SKM-1 treated with dmso at 0.1 percent for 144 hours (cell line): ENCODE results near the gene SNTA1.
A peak's percentile ranks its signal among the peaks of the same experiment; 100 is the strongest.
"Not testable (repeated sequence)": the region's sequence is repeated elsewhere in the genome, so short reads cannot be mapped to it uniquely, and the experiment has no call there.

Experiments
- DNase-seq: peaks from one replicate; lab custom pipeline; 2025; ENCODE audit not compliant: unreplicated experiment; lab: John Stamatoyannopoulos, UW

The SNTA1 gene

DNA sequence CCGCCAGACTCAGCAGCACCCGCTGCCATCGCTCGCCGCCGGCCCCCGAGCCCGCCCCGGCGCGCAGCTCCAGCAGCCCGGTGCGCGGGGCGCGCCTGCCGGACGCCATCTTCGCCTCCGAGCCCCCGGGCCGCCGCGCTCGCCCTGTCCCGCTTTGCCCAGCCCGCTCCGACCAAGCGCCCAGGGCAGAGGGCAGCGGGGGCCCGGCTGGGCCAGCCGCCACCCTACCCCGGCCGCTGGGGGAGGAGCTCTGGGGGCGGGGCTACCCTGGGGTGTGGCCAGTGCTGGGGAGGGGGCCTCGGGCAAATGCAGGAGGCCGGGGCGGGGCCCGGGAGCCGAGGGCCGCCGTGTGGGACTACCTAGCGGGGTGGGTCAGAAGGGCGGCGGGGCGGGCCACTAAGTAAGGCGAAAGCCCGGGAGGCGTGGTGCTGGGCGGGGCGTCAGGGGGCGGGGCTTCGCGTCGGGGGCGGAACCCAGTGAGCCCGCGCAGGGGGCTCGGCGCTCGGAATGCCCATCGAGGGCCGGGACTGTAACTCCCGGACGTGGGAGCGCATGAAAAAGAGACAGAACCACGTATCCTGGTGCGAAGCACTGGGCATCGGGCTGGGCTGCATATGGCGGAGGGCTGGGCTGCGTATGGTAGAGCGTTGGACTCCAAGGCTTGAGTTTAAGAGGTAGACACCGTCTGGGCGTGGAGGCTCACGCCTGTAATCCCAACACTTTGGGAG is at the start of gene SNTA1:
Gene SNTA1, minus strand, starts transcription at position 252 of the 728 bp plus-strand sequence. Its CDS starts 143 bp downstream, at position 109.
- DNase-seq: peak; percentile 89

DNA sequence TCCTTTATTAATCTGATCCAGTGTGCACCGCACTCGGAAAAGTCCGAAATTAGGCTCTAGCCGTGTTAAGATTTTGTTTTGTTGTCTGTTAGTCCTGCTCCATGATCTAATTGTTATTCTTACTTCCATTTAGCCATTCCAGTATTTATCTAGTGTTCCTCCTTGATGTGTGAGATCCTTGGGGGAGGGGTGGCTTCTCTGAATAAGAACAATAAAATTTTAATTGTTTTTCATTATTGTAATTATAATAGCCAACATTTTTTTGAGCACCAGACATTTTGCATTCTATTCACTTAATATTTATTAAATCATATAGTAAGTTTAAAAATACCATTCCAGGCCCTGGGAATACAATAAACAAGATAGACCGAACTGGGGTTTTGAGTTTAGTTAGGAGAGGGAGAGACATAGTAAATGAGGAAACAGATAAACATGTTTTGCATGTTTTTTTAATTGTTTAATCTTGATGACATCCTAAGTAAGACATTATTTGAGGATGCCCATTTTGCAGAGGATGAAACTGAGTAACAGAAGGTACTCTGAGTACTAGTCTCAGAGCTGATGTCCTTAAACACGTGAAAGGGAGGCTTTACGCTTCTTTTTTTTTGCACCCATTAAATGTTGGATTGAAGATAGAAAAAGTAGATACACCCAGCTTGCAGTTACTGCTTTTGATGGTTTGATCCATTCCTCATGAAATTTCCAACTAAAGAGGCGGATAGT is 47.5 kb upstream of the SNTA1 start:
- no peak for DNase-seq

DNA sequence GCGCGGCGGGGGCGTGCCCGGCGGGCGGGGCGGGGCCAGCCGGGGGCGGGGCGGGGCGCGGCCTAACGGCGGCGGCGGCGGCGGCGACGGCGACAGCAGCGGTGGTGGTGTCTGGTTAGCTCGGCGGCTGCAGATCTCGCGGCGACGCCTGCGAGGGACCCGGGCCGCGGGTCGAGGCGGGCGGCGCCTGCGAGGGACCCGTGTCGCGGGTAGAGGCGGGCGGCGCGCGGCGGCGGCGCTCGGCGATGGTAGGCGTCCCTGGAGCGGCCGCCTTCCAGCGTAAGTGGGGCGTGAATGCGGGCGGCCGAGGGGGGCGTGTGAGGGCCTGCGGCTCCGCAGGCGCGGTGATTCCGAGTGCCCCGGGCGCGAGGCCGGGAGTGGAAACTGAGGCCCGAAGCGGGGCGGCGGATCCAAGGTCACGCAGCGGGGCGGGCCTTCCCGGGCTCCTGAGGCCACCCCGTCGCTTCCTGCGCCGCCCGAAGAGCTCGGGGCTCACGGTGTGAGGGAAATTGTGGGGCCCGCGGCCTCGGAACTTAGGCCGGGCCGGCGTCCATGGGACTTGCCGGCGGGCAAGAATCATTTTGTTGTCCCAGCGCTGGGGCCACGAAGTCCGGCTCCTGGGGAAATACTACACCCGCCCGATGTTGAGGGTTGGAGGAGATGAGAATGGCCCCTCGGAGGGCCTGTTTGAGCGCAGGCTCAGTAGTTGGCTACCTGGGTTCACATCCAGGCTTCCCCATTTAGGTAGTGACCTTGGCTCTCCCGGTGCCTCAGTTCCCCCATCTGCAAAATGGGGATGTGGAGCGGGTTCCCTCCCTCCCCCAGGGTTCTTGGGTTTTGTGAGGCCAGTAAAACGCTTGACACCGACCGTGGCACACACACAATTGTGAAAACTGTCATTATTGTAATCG is 46.7 kb upstream of the SNTA1 start, which contains the start of gene CBFA2T2:
Gene CBFA2T2, plus strand, starts transcription at position 74 of the 911 bp plus-strand sequence. Its CDS starts 172 bp downstream, at position 246.
- DNase-seq: no peak

DNA sequence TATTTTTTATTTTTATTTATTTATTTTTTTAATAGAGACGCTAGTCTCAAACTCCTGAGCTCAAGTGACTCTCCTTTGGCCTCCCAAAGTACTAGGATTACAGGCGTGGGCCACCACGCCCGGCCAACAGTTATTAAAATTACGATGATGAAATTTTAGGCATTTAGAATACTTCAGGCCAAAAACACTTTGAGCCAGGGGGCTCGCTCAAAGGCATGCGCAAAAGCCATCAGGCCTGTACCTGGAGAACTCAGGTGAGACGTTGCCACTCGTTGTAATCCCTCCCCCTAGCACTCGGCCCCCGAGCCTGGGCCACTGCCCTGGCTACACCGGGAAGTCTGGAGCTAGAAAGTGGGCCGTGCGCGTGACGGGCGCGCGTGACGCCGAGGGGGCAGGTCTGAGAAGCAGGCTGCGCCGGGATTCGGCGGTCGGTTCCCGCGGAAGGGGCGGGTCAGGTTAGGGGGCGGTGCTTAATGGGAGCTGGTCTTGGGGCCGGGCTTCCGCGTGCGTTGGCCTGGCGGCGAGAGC is 46.0 kb upstream of the SNTA1 start:
- DNase-seq: peak; percentile 92

DNA sequence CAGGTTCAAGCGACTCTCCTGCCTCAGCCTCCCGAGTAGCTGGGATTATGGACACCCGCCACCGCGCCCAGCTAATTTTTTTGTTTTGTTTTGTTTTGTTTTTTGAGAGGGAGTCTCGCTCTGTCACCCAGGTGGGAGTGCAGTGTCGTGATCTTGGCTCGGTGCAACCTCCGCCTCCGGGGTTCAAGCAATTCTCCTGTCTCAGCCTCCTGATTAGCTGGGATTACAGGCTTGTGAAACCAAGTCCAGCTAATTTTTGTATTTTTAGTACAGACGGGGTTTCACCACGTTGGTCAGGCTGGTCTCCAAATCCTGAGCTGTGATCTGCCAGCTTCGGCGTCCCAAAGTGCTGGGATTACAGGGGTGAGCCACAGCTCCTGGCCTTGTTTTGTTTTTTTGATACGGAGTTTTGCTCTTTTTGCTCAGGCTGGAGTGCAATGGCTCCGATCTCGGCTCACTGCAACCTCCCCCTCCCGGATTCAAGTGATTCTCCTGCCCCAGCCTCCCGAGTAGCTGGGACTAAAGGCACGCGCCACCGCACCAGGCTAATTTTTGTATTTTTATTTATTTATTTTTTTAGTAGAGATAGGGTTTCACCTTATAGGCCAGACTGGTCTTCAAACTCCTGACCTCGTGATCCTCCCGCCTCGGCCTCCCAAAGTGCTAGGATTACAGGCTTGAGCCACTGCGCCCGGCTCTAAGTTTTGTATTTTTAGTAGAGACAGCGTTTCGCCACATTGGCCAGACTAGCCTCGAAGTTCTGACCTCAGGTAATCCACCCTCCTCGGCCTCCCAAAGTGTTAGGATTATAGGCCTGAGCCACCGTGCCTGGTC is 45.3 kb upstream of the SNTA1 start:
- DNase-seq: not testable (repeated sequence)

DNA sequence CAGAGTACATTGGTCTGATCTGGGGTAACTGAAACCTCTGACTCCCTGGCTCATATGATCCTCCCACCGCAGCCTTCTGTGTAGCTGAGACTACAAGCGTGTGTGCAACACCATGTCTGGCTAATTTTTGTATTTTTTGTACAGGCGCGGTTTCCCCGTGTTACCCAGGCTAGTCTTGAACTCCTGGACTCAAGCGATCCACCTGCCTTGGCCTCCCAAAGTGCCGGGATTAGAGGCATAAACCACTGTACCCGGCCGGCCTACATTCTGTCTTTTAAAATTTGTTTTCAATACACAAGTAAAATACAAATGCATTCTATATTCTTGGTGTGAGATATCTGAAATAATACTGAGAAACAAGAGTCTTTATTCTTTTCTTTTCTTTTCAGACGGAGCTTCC is 44.6 kb upstream of the SNTA1 start:
- no peak for DNase-seq

DNA sequence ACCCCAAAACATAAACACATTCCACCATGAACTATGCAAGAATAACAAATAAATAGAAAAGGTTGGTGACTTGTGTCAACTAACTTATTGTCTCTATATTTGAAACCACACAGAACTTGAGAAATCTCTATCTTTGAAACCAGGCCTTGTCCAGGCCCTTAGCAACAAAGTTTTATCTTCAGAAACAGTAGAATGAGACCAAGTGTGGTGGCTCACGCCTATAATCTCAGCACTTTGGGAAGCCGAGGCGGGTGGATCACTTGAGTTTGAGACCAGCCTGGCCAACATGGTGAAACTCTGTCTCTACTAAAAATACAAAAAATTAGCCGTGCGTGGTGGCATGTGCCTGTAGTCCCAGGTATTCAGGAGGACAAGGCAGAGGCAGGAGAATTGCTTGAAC is 39.6 kb upstream of the SNTA1 start:
- not testable (repeated sequence) for DNase-seq

DNA sequence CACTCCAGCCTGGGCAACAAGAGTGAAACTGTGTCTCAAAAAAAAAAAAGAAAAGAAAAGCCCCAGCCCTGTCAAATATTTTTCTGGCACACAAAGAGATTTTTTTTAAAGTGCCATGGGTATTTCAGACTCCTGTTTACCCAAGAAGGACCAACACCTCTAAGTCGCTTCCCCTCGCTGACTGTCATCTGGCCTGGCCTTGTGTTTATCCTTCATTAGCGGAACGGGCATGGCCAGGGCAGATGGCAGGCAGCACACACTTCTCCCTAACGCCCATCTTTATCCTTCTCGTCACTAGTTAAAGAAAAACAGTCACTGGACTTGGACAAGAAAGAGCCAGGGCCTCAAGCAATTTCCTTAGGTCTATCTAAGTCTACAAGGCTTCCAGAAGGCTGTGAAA is 39.0 kb upstream of the SNTA1 start:
- no peak for DNase-seq

DNA sequence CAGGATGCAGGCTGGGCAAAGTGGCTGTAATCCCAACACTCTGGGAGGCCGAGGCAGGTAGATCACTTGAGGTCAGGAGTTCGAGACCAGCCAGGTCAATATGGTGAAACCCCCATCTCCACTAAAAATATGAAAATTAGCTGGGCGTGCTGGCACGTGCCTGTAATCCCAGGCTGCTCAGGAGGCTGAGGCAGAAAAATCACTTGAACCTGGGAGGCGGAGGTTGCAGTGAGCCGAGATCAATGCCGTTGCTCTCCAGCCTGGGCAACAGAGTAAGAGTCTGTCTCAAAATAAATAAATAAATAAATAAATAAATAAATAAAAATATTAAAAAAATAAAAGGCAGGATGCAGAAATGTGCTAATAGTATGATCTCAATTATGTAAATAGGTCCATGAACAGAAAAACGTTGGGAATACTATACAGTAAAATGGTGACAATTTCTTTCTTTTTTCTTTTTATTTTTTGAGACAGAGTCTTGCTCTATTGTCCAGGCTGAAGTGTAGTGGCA is 37.9 kb upstream of the SNTA1 start:
- no peak for DNase-seq

DNA sequence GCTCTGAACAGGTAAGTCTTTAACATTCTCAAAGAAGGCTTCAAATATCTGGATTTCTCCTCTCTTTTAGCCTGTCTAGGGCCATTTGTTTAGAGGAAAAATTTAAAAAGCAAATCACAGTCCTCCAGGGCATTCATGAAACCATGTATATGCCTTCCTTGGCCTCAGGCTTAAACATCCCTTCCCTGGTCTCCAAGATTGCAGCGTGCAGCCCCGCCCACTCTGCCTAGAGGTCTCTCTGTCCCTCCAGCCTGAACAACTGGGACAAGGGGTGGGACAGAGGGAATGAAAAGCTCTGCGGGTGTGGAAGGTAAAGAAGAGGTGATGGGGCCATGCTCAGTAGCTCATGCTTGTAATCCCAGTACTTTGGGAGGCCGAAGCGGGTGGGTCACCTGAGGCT is 36.5 kb upstream of the SNTA1 start:
- DNase-seq: no peak

DNA sequence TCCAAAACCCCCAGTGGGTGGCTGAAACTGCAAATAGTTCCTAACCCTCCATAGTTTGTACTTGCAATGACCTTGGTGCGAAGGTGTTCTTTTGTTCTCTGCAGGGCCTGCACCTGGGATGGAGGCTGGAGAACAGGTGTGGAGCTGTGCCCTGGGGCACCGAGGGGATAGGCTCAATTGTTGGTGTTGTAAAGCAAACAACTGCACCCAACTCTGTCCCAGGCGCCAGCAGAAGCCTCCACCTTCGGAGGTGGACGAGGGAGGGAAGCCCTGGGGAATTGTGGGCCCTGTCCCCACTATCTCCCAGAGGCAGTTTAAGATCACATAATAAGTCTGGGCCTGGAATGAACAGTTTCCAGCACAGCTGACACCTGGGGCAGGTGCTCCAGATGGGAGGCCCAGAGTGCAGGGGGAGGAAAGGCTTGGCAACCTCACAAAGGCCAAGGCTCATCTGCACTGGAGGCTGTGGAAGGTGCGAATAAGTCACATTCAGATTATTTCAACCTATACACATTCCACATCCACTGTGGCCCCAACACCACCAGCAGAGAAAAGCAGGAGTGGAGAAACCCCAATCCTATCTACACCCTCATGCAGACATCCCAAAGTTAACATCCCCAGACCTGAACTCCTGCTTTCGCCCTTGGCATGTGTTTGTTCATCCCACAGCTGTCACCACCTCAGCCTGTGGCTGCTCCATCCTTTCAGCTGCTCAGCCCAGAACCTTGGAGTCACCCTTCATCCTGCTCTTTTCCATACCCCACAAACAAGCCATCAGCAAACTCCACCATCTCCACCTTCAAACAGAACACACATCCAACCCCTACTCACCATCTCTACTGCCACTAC is 34.0 kb upstream of the SNTA1 start:
- DNase-seq: no peak

DNA sequence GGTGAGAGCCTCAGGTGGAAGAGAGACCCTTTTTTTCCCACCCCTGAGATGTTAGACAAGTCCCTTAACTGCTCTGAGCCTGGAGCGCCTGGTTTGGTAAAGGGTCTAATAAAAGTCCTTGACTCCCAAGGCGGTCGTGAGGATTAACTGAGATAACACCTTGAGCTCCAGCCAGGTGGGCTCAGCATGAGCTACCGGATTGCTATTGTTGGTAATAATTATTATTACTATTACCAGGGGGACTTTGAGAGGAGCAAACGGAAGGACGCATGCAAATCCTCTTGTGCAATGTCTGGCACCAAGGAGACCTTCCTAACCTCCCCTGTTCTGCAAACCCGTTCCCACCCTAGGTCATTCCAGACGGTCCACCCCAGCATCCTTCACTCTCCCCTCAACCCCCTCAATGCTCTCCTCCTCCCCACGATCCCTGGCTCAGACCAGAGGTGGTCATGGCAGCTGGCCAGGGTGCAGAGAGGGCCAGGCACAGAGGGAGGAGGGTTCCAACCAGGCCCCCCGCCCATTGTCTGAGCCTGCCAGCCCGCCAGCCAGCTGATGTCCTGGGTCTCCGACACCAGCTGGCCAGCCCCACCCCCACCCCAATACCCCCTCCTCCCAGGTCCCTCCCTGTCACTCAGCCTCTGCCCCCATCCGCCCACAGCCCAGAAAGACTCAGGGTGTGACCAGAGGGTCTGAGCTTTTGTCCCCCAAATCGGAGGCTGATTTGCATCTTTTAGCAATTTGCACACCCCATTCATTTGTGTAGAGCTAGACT is 32.0 kb upstream of the SNTA1 start:
- no peak for DNase-seq

DNA sequence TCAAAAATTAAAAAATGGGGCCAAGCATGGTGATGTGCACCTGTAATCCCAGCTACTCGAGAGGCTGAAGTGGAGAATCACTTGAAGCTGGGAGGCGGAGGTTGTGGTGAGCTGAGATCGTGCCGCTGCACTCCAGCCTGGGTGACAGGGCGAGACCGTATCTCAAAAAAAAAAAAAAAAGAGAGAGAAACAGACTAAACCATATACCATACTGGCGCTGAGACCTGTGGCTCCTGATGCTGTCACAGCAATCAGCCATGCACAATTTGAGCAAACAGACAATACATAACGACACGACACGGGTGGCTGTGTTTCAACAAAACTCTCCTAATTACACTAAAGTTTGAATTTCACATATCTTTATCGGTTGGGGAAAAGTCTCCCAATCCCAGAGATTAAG is 31.4 kb upstream of the SNTA1 start:
- DNase-seq: no peak

DNA sequence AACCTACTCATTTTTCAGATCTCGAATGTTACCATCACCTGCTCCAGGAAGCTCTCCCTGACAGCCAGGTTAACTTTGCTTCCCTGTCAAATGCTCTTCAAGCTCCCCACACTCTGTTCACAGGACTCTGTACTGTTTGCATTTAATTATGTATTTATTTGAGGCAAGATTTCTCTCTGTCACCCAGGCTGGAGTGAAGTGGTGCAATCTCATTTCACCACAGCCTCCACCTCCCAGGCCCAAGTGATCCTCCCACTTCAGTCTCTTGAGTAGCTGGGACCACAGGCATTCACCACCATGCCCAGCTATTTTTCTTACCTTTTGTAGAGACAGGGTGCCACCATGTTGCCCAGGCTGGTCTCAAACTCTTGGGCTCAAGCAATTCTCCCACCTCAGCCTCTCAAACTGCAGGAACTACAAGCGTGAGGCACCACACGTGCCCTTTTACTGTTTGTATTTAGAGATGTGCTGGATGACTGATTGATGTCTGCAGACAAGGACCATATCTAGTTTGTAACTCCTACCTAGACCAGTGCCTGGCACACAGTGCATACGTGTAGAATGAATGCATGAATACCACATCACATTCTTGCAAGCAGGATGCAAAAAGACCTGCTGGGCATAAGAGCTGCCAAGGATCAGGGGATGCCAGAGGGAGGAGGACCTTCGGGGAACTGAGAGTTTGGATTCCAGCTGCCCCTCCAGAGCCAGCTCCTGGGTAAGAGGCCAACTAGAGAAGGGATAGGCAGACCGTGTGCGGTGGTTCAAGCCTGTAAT is 30.7 kb upstream of the SNTA1 start:
- peak; percentile 0 for DNase-seq

DNA sequence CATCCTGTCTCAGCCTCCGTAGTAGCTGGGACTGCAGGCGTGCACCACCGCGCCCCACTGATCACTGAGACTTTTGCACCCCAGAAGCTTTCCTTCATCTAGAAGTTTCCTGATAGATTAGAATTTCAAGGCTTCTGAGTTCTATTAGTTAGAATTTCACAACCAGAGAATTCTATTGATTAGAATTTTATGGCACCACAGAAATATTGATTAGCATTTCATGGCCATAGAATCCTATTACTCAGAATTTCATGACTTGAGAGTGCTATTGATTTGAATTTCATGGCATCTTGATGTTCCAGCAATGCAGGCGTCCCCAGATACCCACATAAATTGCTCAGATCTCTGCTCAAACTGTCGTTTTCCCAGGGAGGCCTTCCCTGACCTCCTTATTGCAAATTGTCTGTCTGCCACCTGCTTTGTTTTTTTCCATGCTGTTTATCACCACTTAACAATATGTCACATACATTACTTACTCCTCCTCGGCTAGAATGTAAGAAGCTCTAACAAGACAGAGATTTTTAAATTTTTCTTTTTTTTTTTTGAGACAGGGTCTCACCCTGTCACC is 29.4 kb upstream of the SNTA1 start:
- DNase-seq: no peak

DNA sequence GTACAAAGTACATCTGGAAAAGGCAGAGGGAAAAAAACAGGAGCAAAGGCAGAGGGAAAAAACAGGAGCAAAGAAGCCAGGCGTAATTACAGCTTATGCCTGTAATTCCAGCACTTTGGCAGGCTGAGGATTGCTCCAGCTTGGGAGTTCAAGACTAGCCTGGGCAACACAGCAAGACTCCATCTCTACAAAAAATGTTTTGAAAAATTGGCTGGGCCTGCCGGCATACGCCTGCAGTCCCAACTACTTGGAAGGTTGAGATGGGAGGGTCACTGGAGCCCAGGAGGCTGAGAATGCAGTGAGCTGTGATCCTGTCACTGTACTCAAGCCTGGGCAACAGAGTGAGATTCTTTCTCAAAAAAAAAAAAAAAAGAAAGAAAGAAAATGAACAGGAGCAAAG is 27.3 kb upstream of the SNTA1 start:
- no peak for DNase-seq

DNA sequence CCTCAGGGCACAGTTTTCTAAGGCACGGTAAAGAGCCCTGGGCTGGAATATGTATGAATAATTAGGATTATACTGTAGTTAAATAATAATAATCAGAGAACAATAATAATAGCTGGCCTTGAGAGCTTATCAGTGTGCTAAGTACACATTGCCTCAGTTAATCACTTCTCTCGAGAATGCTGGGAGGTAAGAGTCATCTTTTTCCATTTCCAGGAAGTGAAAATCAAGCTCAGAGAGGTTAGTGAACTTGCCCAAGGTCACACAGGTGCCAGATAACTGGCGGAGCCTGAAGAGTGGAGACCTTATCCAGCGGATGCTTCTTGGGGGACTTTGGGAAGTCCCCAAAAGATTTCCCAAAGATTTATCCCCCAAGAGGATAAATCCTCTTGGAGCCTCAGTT is 26.9 kb upstream of the SNTA1 start:
- DNase-seq: no peak
